22Rv1 (cell line): ENCODE data around the gene DAAM1.

Experiments
- CTCF ChIP-seq: fragments of 450-650 bp; IDR thresholded peaks from 2 replicates; pipeline ENCODE4 v1.5.1; 2017; ENCODE audit warnings: mild to moderate bottlenecking
- ZFX ChIP-seq: fragments of 450-650 bp; IDR thresholded peaks from 2 replicates; pipeline ENCODE4 v1.6.1; 2017; ENCODE audit warnings: antibody characterized with exemption, borderline replicate concordance

GRCh38 chr14:59394268-59394667, 205.8 kb downstream of the DAAM1 start:
- TF ChIP-seq CTCF: no peak
- TF ChIP-seq ZFX: no peak
